Tibial nerve (tissue), 4 donors: ENCODE measurements around the gene PARD3B.

Source experiments
- CTCF ChIP-seq, 5 experiments: fragments of 200-600 bp in 3 of 5; fragments of 450-650 bp in 2 of 5; sonication (generic) in 3 of 5; IDR thresholded peaks; one replicate each; pipeline ENCODE4 v1.5.1; 2016 to 2019; ENCODE audit warnings: antibody characterized with exemption in 5 of 5, mild to moderate bottlenecking in 3 of 5, moderate library complexity in 2 of 5
- EP300 ChIP-seq, 2 donors: sonication (generic); formaldehyde crosslinking; IDR thresholded peaks; one replicate each; pipeline ENCODE4 v1.6.1; 2017; ENCODE audit warnings: antibody characterized with exemption in 2 of 2, mild to moderate bottlenecking in 1 of 2
- POLR2A ChIP-seq, 2 donors: fragments of 450-650 bp; IDR thresholded peaks; one replicate each; pipeline ENCODE4 v1.6.1; 2017; ENCODE audit warnings: antibody characterized with exemption in 2 of 2, mild to moderate bottlenecking in 2 of 2, moderate library complexity in 2 of 2

GRCh38 chr2:204673877-204674276, 128.6 kb downstream of the PARD3B start:
- TF ChIP-seq CTCF (IDR thresholded peaks at IDR 0.05) (no peak), POLR2A (IDR thresholded peaks at IDR 0.05) (no peak), EP300 (IDR thresholded peaks at IDR 0.05) (no peak)
